HPDE6-E6E7 (cell line): Measurements from ENCODE around the gene BDH2.

ENCODE experiments used
- DNase-seq: peaks from one replicate; pipeline ENCODE4 v3.0.0; 2011; ENCODE audit warnings: missing footprints; ENCODE audit errors: extremely low spot score

The BDH2 gene

DNA sequence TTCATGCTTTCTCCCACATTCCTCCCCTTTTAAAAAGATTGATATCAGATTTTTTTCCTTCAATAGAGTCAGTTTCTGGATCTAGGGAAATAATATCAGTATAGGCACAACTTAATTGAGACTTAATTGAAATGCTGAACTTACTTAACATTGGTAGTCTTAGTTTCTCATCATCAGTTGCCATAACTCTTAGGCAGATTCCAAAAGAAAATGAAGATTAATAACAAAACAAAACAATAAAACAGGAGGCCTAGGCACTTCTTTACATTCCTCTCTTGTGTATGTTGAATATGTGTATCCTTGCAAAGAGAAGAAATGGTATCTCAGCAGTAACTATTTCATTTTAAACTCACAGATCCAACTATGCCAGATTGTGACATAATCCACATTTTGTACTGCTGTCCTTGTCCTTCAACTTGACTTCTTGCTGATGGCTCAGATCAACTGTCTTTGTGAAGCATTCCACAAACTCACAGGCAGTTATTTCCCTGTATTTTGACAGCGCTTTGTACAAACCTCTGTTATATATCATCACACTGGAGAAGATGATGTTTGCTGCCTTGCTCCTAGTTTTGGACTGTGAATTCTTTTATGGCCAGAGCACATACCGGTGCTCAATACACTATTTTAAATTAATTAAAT is 14.0 kb downstream of the BDH2 start:
- no peak for DNase-seq

DNA sequence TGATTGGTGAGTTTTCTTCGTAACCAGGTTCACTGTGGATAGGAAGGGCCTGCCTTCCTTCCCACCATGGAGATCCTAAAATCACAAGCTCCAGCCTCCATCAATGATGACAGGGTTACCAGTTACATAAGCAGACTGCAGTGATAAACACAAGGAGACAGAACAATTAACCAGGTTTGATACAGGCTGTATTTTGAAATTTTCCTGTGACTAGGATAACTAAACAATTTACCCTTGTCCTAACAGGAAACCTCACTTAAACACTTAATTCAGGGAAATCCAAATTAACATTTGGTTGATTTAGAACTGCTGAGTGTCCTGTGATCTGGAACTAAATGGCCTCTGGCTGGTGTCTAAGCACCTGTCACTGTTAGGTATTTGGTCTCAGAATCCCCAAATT is 20.0 kb downstream of the BDH2 start:
- DNase-seq = no peak

DNA sequence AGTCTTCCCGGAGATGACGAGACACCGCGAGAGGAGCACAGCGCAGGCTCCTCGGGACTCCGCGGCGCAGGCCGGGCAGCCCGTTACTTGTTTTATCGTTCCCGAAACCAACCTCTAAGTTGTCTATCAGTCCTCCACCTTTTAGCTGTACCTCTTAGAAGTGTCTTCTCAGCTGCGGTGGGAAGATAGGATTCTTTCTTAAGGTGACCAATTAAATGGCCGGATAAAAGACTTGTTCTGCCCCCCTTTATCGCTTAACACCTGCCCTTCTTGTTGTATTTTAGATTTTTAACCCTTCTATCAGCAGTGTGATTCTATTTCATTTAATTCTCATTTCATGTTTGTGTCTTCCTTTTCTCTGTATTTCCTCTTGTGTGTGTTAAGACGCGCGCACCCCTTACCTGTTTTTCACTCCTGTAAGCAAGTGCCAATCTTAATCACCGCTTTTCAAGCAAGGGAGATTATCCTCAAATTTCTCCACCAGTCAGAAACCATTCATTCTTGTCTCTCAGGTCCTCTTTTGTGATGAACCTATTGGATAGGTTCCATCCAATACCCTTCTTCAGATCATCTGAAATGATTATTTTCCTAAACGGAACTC is 22.8 kb downstream of the BDH2 start, which contains the start of gene SLC9B2:
SLC9B2 (minus strand) TSS at position 15 of the 601 bp plus-strand sequence. CDS start 9,211 bp downstream, outside the sequence.
- DNase-seq = peak; percentile 43

DNA sequence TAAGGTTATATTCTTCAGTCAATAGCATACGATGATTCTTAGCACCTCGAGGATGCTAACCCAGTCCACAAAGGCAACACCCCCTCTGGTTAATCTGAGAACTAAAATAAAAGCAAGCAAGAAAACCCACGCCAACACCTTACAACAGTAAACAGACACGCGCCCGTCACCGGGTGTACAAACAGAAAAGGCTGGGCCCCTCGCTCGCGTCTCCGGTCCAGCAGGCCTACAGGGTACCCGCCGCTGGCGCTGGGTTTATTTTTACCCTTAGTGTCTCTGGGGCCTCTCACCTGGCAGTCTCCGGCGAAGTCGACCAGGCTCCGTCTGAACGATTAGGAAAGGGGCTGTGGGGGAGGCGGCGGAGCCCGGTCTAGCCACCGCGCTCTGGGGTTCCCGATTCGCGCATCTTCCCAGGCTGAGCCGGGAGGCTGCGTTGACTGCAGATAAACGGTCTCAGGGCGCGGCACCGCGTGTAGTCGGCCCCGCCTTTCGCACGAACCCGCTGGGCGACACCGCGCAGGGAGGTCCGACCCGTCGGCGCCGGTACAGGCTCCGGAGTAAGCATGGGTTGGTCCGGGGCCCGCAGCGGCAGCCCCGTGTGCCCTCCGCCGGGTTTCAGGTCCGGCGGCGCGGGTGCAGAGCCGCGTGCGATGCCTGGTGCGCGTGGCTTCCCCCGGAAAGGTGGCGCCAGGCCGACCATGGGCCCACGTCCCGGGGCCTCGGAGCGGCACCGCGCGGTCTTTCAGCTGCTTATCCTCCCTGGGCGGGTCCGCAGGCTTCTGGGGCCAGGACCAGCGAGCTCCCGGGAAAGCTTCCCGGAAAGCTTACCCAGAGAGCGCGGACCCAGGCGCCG is 23.5 kb downstream of the BDH2 start:
- DNase-seq = peak; percentile 38

DNA sequence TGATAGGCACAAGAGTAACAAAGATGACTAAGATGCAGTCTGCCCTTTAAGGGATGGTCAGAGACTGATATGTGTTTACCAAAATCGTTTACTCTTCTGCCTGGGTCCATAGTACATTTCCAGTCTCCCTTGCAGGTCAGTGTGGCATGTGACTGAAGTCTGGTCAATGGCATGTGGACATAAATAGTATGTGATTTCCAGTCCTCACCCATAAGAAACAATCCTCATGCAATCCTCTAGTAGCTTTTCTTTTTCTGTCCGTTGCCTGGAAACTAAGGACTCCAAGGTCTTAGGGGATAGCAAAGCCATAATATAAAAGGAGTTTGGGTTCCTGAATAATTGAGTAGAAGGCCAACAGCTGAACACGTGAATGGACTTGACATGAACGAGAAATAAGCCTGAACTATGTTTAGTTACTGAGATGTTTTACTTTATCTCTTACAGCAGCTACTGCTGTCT is 24.2 kb downstream of the BDH2 start:
- DNase-seq = no peak

DNA sequence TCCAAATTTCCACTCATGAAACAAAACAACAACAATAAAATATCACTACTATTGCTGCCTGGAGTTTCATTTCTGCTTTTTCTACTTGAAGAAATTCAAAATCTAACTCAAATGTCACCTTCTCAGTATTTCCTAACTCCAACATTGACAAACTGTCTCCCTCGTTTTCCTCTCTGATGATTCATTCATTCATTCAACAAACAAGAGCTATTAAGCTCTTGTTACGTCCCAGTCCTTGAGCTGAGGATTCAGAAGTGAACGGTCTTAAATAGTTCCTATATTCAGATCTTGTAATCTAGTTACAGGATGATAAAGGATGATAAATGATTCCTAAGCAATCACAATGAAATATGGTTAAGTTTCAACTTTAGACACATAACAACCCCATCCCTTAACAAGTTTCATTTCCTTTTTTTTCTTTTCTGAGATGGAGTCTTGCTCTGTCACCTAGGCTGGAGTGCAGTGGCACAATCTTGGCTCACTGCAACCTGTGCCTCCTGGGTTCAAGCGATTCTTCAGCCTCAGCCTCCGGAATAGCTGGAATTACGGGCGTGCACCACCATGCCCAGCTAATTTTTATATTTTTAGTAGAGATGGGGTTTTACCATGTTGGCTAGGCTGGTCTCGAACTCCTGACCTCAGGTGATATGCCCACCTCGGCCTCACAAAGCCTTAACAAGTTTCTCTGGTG is 24.7 kb downstream of the BDH2 start:
- DNase-seq = no peak

DNA sequence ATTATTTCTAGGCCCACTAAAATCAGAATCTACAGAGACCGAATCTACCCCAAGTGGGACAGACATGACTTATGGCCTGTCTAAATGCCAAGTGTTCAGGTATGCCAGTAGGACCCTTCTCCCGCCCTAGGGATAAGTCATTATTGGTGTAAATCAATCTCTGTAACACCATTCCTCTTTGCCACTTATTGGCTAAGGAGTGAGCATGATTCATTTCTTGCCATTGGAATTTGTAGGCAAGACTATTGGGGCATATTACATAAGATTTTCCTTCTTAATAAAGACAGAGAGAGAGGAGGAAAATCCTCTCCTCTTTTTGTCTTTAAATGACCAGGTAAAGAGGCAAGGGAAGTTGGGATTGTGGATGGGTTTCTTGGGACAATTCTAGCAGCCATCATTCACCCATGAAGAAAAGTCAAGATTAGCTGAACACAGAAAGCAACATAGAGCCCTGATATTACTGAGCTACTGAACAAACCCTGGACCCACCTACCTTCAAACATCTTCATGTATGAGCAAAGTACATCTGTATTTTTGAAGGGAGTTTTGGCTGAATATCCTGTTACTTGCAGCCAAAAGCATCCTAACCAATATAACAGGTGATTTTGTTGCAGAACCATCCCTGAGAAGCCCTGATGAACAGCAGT is 25.7 kb downstream of the BDH2 start:
- DNase-seq = no peak

DNA sequence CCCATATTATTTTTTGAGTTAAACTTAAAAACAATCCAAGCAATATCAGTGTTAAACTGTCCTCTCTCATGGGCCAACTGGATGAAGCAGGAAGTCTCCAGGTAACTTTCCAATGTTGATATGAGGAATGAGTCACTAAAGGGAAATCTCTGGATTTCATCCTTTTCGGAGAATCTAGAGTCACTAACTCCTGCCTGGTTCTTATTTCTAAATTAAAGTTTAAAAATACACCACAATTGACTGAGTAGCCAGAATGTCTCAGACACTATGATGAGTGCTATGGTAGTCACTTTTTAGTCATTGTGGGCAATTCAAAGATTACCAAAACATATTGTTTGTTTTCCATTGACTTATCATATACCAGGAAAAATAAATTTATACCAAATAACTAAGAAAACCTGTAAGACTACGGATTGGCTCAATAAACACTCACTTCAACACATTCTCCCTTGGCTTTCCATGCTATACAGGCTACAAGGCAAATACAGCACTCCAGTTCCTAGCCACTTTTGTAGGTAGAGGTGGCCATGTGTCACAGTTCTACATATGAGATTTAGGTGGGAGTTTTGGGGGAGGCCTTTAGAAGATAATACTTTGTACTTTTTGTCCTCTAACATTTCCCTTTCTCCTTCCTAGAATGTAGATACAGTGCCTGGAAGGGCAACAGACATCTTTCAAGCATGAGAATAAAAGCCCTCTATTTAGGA is 31.6 kb downstream of the BDH2 start:
- no peak for DNase-seq

DNA sequence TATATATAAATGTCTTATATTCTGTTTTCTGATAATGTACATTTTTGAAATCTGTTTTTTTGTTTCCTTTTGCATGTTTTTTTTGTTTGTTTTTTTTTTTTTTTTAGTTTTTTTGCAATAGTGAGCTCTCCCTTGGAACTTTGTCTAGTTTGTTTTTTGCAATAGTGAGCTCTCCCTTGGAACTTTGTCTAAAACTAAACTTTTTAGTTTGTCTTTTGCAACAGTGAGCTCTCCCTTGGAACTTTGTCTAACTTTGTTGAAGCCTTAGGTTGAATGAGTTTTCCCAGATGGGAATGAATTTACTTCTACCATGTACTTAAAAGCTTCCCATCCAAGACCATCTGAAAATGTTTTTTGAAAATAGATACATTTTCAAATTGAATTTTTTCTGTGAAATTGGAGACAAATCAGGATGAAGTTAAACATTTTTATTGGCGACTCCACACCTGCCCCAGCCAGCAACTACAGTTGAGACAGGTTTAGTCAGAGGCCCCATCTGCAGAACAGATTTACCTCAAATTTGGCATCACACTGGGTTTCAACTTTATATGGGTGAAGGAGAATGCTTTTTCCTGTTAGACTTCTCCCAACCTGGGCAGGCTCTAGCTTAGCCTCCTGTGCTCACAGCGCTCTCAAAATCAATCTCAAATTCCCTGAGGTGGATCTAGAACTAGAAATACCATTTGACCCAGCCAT is 39.0 kb downstream of the BDH2 start:
- no peak for DNase-seq

DNA sequence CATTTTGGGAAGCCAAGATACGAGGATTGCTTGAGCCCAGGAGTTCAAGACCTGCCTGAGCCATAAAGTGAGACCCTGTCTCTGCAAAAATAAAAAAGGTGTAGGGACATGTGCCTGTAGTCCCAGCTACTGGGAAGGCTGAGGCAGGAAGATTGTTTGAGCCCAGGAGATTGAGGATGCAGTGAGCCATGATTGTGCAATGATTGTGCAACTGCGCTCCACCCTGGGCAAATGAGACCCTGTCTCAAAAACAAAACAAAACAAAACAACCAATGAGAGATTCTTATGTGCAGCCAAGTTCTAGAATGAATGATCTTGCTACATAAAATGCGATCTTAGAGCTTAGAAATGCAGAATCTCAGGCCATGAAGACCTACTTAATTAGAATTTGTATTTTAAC is 45.6 kb downstream of the BDH2 start:
- DNase-seq = no peak

DNA sequence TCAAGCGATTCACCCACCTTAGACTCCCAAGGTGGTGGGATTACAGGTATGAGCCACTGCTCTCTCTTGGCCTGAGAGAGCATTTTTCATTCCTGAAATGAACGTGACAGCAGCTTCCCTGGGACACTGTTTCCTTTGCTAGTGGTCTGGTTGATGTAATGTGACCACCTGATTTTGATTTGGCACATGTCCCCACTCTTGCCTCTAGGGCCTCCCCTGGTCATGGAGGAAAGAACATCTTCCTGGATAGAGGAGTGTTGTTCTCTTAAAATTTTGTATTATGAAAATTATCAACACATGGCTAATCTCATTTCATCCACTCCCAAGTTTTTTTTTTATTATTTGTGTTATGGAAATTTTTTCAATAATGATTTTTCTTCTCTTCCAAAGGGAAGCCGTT is 46.9 kb downstream of the BDH2 start:
- DNase-seq = no peak

DNA sequence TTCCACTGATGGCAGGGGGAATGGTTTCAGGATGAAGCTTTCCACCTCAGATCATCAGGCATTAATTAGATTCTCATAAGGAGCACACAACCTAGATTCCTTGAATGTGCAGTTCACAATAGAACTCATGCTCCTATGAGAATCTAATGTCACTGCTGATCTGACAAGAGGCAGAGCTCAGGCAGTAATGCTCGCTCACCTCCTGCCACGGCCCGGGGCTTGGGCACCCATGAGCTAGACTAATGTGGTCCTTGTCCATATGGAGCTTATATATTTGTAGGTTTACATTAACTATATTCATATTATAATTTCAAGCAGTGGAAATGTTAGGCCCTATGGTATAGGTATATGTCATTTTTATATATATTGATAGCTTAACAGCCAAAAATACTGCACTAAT is 47.5 kb downstream of the BDH2 start:
- no peak for DNase-seq

DNA sequence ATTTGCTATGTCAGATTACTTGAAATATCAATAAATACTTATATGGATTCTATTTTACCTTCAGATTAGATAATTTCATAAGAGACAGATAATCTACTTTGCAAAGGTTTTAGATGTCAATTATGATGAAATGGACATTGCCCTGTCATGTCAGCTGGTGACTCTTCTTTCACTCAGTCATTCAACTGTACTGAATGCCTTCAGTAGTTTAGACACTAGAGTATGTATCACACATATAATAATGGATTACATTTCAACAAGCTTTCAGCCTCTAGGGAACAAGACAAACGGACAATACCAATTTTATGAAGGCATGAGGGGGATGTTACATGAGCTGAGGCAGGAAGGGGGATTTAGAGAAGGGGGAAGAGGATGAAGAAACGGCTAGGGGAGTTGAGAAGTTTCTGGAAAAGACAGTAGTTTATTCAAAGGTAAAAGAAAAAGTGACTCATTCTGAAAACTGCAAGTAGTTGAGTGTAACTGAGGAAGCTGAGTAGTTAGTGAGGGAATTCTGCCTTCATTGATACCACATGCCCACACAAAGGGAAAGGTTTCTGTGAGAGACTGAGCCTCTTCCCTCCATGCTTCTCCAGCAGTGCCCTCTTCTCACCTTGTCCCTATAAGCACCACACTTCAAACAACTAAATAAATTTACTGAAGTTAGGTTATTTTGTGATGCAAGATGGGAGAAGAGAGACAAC is 48.7 kb downstream of the BDH2 start:
- DNase-seq = no peak

DNA sequence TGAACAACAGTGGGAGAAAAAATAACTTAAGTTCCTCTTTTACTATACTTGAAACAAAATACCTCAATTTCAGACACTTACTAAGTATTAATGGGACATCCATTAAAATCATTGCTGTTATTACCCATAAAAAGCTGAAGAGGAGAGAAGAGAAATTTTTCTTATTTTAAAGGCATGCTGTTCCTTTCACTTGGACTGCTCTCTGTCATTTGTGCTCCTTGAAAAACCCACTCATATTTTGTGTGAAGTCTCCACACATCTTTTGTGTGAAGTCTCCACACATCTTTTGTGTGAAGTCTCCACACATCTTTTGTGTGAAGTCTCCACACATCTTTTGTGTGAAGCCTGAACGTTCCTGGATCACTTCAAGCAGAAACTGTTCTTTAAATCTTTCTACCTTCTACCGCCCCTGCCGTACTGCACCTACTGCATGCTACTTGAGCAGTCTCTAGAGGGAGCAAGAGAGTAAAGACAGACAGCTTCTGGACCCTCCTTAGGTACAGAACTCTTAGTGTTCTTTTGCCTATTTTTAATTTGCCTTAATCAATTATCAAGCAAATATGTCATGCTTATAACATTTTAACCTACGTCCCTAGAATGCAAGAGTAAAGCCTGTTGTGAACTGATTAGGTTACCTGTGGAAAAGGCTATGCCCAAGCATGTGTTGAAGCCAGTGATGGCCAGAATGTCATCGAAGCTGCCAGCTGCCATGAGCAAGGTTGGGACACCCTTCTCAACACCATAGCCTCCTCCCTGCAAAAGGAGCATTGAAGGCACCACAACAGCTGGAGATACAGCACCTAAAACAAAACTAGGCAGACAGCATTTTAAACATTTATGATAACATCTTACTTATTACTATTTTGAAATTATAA is 53.0 kb downstream of the BDH2 start:
- no peak for DNase-seq

DNA sequence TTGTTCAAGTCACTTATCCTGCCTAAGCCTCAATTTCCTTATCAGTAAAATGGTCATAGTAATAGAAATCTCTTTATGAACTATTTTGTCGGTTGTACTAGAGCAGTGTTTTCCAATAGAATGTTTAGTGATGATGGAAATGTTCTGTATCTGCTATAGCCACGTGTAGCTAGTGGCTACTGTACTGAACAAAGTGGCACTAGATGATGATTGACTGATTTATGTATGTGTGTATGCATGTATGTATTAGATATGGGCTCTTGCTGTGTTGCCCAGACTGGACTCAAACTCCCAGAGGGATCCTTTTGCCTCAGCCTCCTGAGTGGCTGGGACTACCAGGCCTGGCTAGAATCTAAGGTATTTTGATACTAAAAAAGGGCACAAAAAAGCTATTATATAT is 55.5 kb downstream of the BDH2 start:
- no peak for DNase-seq

DNA sequence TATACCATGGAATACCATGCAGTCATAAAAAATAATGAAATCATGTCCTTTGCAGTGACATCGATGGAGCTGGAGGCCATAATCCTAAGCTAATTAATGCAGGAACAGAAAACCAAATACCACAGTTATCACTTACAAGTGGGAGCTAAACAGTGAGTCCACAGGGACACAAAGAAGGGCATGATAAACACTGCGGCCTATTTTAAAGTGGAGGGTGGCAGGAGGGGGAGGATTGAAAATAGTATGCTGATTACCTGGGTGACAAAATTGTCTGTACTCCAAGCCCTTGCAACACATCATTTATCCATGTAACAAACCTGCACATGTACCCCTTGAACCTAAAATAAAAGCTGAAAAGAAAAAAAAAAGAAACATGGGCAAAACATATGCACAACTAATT is 63.5 kb downstream of the BDH2 start:
- DNase-seq = no peak

DNA sequence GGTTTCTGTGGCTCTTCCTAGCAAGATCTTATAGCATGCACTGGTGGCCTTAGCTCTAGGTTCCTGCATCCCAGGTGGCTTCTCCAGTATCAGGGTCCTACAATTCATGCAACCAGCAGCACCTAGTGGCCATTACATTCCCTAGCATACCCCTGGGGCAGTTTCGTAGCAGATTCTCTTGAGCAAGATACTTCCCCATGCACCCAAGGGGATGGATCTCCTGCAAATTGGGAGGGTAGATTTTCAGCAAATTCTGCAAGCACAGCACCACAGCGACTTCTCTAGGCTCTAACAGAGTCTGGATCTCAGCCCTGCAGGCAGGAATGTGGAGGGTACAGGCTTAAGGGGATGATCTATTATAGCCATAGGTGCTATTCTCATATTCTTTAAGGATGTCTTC is 67.1 kb downstream of the BDH2 start:
- no peak for DNase-seq

DNA sequence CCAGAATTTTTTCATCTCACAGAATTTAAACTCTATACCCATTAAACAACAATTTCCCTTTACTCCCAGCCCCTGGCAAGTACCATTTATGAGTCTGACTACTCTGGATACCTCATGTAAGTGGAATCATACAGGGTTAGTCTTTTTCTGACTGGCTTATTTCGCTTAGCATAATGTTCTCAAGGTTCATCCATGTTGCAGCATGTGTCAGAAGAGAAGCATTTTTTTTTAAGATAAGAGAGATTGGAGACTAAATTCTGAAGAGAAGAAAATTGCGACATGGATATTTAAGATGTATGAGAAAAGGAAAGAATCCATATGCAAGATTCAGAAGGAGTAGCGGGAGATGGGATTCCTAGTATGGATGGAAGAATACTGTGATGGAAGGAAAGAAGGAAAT is 68.8 kb downstream of the BDH2 start:
- DNase-seq = no peak

DNA sequence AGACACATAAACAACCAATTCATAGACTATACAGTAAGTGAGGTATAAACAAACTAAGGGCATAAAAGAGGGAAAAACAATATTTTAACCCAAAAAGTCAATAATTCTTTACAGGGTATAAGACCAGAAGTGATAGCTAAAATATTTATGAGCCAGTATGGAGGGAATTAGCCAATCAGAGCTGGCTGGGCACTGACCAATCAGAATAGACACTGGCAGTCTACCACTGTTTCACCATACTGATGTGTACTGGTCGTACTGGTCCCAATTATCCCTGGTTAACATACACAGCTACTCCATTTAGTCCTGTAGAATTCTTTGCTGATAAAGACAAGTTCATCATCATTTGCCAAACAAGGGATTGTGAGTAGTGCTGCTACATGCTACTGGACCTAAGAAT is 70.3 kb downstream of the BDH2 start:
- no peak for DNase-seq
